GM12892 (cell line): Measurements from ENCODE around the gene SF3B4.

Experiments used
- POLR2A ChIP-seq: IDR thresholded peaks from 2 replicates; pipeline ENCODE4 v1.6.1; 2011; ENCODE audit warnings: low read depth, low read length, control low read depth
- POLR2AphosphoS5 ChIP-seq: IDR thresholded peaks from 2 replicates; pipeline ENCODE4 v1.6.1; 2011; ENCODE audit warnings: low read depth, low read length, control low read depth
- TAF1 ChIP-seq: IDR thresholded peaks from 2 replicates; pipeline ENCODE4 v1.6.1; 2011; ENCODE audit warnings: low read depth, mild to moderate bottlenecking, control low read depth, low read length, borderline replicate concordance

DNA sequence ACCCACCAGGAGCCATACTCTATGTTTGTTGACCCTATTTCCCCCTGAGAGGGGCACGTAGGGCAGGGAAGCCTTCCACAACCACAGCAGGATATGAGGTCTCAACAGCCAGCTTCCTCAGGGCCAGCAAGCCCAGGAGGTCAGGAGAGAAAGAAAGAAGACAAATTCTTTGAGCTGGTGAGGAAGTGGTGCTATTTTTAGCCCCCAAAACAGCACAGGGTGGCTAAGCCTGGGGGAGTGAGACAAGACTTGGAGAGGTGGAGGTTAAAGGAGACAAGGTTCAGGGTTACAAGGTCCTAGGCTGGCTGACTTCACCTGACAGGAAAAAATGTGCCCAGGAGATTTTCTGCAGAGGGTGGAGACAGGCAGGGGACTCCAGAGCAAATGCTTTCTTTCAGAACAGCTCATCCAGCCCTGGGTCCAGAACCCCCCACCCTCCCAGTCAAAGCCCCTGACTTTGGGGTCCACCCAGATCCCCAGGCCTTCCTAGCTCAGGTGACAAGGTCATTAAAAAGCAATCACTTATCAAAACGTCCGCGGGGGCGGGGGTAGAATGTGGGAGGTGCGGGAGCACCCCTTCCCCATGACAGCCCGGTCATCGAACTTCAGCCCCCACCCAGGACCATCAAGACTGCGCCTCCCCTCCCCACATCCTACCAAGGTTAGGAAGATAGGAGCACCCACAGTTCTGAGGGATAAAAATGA, 11.3 kb downstream of the SF3B4 start:
- no peak for TF ChIP-seq POLR2A
- no peak for TF ChIP-seq TAF1
- no peak for TF ChIP-seq POLR2AphosphoS5
